WERI-Rb-1 (cell line): ENCODE results near the gene KRTAP19-3.
"Not testable (repeated sequence)": the region's sequence is repeated elsewhere in the genome, so short reads cannot be mapped to it uniquely, and the experiment has no call there.

Experiments used
- DNase-seq: peaks from one replicate; pipeline ENCODE4 v3.0.0-alpha.2; 2020
- H3K27ac ChIP-seq: fragments of 250-450 bp; sonication (Bioruptor Pico); 2 replicates; pipeline ENCODE4 v1.5.1; 2020; ENCODE audit warnings: mild to moderate bottlenecking, moderate library complexity
- H3K27me3 ChIP-seq: fragments of 250-450 bp; sonication (Bioruptor Pico); 2 replicates; pipeline ENCODE4 v1.5.1; 2021; ENCODE audit warnings: mild to moderate bottlenecking, low read depth, moderate library complexity; ENCODE audit not compliant: insufficient read depth, severe bottlenecking
- H3K36me3 ChIP-seq: fragments of 250-450 bp; sonication (Bioruptor Pico); 2 replicates; pipeline ENCODE4 v1.5.1; 2020; ENCODE audit warnings: mild to moderate bottlenecking, moderate library complexity
- H3K4me3 ChIP-seq: 2 replicates; pipeline ENCODE4 v1.5.1; 2011; ENCODE audit warnings: low read depth, mild to moderate bottlenecking, control low read depth, low read length
- H3K9me3 ChIP-seq: fragments of 250-450 bp; sonication (Bioruptor Pico); 2 replicates; pipeline ENCODE4 v1.5.1; 2021; ENCODE audit warnings: mild to moderate bottlenecking, moderate library complexity; ENCODE audit not compliant: severe bottlenecking
- CTCF ChIP-seq: IDR thresholded peaks from 2 replicates; pipeline ENCODE4 v1.5.1; 2011; ENCODE audit warnings: low read depth, mild to moderate bottlenecking, control low read depth, inconsistent platforms, low read length

The KRTAP19-3 gene

GRCh38 chr21:30491963-30492428 lies at the start of gene KRTAP19-3:
Gene KRTAP19-3, minus strand, starts transcription at chr21:30492013. Its CDS starts 56 bp downstream, at chr21:30491957.
- H3K4me3 ChIP-seq: no peak within 1 kb of the TSS
- H3K27ac ChIP-seq: no peak within 1 kb of the TSS
- no peak for DNase-seq
- H3K27me3 ChIP-seq: peaks cover 79% of the 10 kb centered on the region
- TF ChIP-seq CTCF: no peak
- H3K36me3 ChIP-seq: no peaks in the 10 kb centered on the region
- H3K9me3 ChIP-seq: no peaks in the 10 kb centered on the region

- peaks cover 80% of the 10 kb centered on the region for H3K27me3 ChIP-seq
- H3K27ac ChIP-seq: no peak overlapping the region
- no peaks in the 10 kb centered on the region for H3K36me3 ChIP-seq
- DNase-seq: no peak
- no peaks in the 10 kb centered on the region for H3K9me3 ChIP-seq
- H3K4me3 ChIP-seq: no peak overlapping the region
- TF ChIP-seq CTCF: no peak
These were observed 27.1 kb upstream of the KRTAP19-3 start for GRCh38 chr21:30518876-30519275.

GRCh38 chr21:30515681-30516080 lies 23.9 kb upstream of the KRTAP19-3 start:
- DNase-seq: no peak
- TF ChIP-seq CTCF: no peak

GRCh38 chr21:30505621-30506205 lies 13.9 kb upstream of the KRTAP19-3 start:
- not testable (repeated sequence) for H3K9me3 ChIP-seq, H3K27ac ChIP-seq, H3K36me3 ChIP-seq, H3K4me3 ChIP-seq, DNase-seq
- peaks cover 65% of the 10 kb centered on the region for H3K27me3 ChIP-seq
- TF ChIP-seq CTCF: peak; percentile 66

More at GRCh38 chr21:30515681-30516080, 23.9 kb upstream of the KRTAP19-3 start:
- peaks cover 81% of the 10 kb centered on the region for H3K27me3 ChIP-seq
- H3K27ac ChIP-seq: no peak overlapping the region
- H3K4me3 ChIP-seq: no peak overlapping the region
- no peaks in the 10 kb centered on the region for H3K9me3 ChIP-seq
- H3K36me3 ChIP-seq: no peaks in the 10 kb centered on the region

GRCh38 chr21:30502041-30502440 lies 10.2 kb upstream of the KRTAP19-3 start, which contains the start of gene KRTAP19-5:
Gene KRTAP19-5, minus strand, starts transcription at chr21:30502141. Its CDS starts 51 bp downstream, at chr21:30502090.
- H3K36me3 ChIP-seq: no peaks in the 10 kb centered on the region
- no peak within 1 kb of the TSS for H3K27ac ChIP-seq
- H3K27me3 ChIP-seq: peaks cover 77% of the 10 kb centered on the region
- H3K4me3 ChIP-seq: no peak within 1 kb of the TSS
- no peak for TF ChIP-seq CTCF
- no peaks in the 10 kb centered on the region for H3K9me3 ChIP-seq
- DNase-seq: no peak

GRCh38 chr21:30497065-30497464 lies 5.3 kb upstream of the KRTAP19-3 start, which contains the start of gene KRTAP19-4:
Gene KRTAP19-4, minus strand, starts transcription at chr21:30497165. Its CDS starts 55 bp downstream, at chr21:30497110.
- Histone ChIP-seq H3K4me3 (no peak within 1 kb of the TSS), H3K36me3 (no peaks in the 10 kb centered on the region), H3K27me3 (peaks cover 78% of the 10 kb centered on the region), H3K27ac (no peak within 1 kb of the TSS), H3K9me3 (no peaks in the 10 kb centered on the region)
- no peak for DNase-seq
- no peak for TF ChIP-seq CTCF
